Hepatocyte (in vitro differentiated cells): ENCODE data around the gene ERICH6.

Experiments used
- EZH2 ChIP-seq: fragments of 200-600 bp; sonication (generic); IDR thresholded peaks from 2 replicates; pipeline ENCODE4 v1.6.1; 2016; ENCODE audit warnings: antibody characterized with exemption, mild to moderate bottlenecking, borderline replicate concordance
- EZH2phosphoT487 ChIP-seq: fragments of 200-600 bp; sonication (generic); IDR thresholded peaks from one replicate; pipeline ENCODE4 v1.6.1; 2018; ENCODE audit warnings: antibody characterized with exemption, mild to moderate bottlenecking, low read depth, moderate library complexity; ENCODE audit not compliant: unreplicated experiment, severe bottlenecking
- TF ChIP-seq, protein P1 (sequence below): fragments of 200-600 bp; sonication (generic); IDR thresholded peaks from 2 replicates; pipeline ENCODE4 v1.5.1; 2016; ENCODE audit warnings: antibody characterized with exemption, mild to moderate bottlenecking; ENCODE audit not compliant: poor library complexity

GRCh38 chr3:150742141-150742523 lies 38.4 kb upstream of the ERICH6 start:
- TF ChIP-seq, protein P1, sequence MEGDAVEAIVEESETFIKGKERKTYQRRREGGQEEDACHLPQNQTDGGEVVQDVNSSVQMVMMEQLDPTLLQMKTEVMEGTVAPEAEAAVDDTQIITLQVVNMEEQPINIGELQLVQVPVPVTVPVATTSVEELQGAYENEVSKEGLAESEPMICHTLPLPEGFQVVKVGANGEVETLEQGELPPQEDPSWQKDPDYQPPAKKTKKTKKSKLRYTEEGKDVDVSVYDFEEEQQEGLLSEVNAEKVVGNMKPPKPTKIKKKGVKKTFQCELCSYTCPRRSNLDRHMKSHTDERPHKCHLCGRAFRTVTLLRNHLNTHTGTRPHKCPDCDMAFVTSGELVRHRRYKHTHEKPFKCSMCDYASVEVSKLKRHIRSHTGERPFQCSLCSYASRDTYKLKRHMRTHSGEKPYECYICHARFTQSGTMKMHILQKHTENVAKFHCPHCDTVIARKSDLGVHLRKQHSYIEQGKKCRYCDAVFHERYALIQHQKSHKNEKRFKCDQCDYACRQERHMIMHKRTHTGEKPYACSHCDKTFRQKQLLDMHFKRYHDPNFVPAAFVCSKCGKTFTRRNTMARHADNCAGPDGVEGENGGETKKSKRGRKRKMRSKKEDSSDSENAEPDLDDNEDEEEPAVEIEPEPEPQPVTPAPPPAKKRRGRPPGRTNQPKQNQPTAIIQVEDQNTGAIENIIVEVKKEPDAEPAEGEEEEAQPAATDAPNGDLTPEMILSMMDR = no peak
- TF ChIP-seq EZH2 (no peak), EZH2phosphoT487 (no peak)
